Neural progenitor cell (in vitro differentiated cells): Measurements from ENCODE around the gene THSD4.

ENCODE experiments used
- EZH2 ChIP-seq: fragments of 200-600 bp; sonication (generic); IDR thresholded peaks from 2 replicates; pipeline ENCODE4 v1.6.1; 2017; ENCODE audit warnings: antibody characterized with exemption, mild to moderate bottlenecking, moderate library complexity
- EZH2phosphoT487 ChIP-seq: fragments of 200-600 bp; sonication (generic); IDR thresholded peaks from 2 replicates; pipeline ENCODE4 v1.6.1; 2017; ENCODE audit warnings: antibody characterized with exemption
- TF ChIP-seq, protein P1 (sequence below): fragments of 200-600 bp; sonication (generic); IDR thresholded peaks from 2 replicates; pipeline ENCODE4 v1.5.1; 2017; ENCODE audit warnings: antibody characterized with exemption, mild to moderate bottlenecking

DNA sequence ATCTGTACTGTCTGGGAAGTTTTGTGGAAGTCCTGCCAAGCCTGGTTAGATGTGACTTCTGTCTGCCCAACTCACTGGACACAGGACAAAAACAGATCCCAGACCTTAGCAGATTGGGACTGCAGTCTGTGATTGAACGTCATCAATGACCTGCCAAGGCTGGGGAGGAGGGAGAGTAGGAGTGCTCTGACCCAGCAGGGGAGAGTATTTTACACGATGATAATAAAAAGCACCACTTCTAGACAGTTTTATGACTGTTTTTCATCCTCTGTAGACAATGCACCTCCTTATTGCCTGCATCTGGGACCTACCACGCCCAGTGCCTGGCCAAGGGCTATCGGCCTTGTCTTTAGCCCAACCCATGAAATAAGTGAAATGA lies 592.8 kb downstream of the THSD4 start:
- TF ChIP-seq, protein P1, sequence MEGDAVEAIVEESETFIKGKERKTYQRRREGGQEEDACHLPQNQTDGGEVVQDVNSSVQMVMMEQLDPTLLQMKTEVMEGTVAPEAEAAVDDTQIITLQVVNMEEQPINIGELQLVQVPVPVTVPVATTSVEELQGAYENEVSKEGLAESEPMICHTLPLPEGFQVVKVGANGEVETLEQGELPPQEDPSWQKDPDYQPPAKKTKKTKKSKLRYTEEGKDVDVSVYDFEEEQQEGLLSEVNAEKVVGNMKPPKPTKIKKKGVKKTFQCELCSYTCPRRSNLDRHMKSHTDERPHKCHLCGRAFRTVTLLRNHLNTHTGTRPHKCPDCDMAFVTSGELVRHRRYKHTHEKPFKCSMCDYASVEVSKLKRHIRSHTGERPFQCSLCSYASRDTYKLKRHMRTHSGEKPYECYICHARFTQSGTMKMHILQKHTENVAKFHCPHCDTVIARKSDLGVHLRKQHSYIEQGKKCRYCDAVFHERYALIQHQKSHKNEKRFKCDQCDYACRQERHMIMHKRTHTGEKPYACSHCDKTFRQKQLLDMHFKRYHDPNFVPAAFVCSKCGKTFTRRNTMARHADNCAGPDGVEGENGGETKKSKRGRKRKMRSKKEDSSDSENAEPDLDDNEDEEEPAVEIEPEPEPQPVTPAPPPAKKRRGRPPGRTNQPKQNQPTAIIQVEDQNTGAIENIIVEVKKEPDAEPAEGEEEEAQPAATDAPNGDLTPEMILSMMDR: no peak
- TF ChIP-seq EZH2: no peak
- no peak for TF ChIP-seq EZH2phosphoT487
